Measurements from ENCODE around the gene ZNF722. TPM values are rescaled to one million over a fixed set of nuclear protein-coding genes. Genes with fewer than 3 reads are reported as not detected.

The ZNF722 gene
- polyA plus RNA-seq (not detected in 3 replicates), polyA minus RNA-seq (not detected in 3 replicates)
- polyA plus RNA-seq (2011; ENCODE audit: low read depth), result not detected
- polyA plus RNA-seq (2011; cell fraction: cytosol; rRNA removed), result not detected in 2 replicates
- not detected in 2 replicates for polyA plus RNA-seq (2011; cell fraction: nucleus; rRNA removed)
- polyA plus RNA-seq (2012; ENCODE audit: low replicate concordance), result not detected in 2 replicates
- polyA minus RNA-seq (2011; cell fraction: cytosol; rRNA and poly(A)+ RNA removed), result not detected
- polyA minus RNA-seq (2011; cell fraction: nucleus; rRNA and poly(A)+ RNA removed), result not detected in 2 replicates

- no peaks in the 10 kb centered on the region for H3K36me3 ChIP-seq (ENCODE audit: control insufficient read depth in 2 of 2, extremely low read depth in 1 of 2, insufficient read depth in 2 of 2, low read length in 2 of 2)
- DNase-seq (ENCODE audit: low read depth, low spot score), result no peak
- no peaks in the 10 kb centered on the region for H3K9me1 ChIP-seq (ENCODE audit: control insufficient read depth, extremely low read depth, insufficient read depth, low read length)
- H3K4me3 ChIP-seq (ENCODE audit: control insufficient read depth in 2 of 3, extremely low read depth in 1 of 3, insufficient read depth in 2 of 3, low read depth in 1 of 3, low read length in 3 of 3), result no peak within 1 kb of the TSS
- FAIRE-seq, result no peak
- dilution Hi-C loops (cut with MboI; ENCODE audit: extremely low pct_ligation_motif_present, low sequenced_read_pairs), result no loop called here
- no peaks in the 10 kb centered on the region for H3K27me3 ChIP-seq (ENCODE audit: control insufficient read depth, extremely low read depth, insufficient read depth, low read length)
- H3K4me1 ChIP-seq (ENCODE audit: control insufficient read depth, extremely low read depth, insufficient read depth, low read length), result no peaks in the 10 kb centered on the region
- no peak within 1 kb of the TSS for H3K4me2 ChIP-seq (ENCODE audit: control insufficient read depth, extremely low read depth, insufficient read depth, low read depth, low read length)
- H3K79me2 ChIP-seq (ENCODE audit: control insufficient read depth, insufficient read depth, low read length), result no peaks in the 10 kb centered on the region
- H2AFZ ChIP-seq (ENCODE audit: control insufficient read depth, low read length), result no peak within 1 kb of the TSS
- no peak within 1 kb of the TSS for H3K27ac ChIP-seq (ENCODE audit: control insufficient read depth, insufficient read depth, low read length)
- TF ChIP-seq, protein P1, sequence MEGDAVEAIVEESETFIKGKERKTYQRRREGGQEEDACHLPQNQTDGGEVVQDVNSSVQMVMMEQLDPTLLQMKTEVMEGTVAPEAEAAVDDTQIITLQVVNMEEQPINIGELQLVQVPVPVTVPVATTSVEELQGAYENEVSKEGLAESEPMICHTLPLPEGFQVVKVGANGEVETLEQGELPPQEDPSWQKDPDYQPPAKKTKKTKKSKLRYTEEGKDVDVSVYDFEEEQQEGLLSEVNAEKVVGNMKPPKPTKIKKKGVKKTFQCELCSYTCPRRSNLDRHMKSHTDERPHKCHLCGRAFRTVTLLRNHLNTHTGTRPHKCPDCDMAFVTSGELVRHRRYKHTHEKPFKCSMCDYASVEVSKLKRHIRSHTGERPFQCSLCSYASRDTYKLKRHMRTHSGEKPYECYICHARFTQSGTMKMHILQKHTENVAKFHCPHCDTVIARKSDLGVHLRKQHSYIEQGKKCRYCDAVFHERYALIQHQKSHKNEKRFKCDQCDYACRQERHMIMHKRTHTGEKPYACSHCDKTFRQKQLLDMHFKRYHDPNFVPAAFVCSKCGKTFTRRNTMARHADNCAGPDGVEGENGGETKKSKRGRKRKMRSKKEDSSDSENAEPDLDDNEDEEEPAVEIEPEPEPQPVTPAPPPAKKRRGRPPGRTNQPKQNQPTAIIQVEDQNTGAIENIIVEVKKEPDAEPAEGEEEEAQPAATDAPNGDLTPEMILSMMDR (optimal IDR thresholded peaks at IDR 0.05 in 1 of 3, IDR thresholded peaks at IDR 0.05 in 1 of 3, conservative IDR thresholded peaks at IDR 0.05 in 1 of 3; ENCODE audit: extremely low read depth in 1 of 3, insufficient read depth in 2 of 3, low read length in 3 of 3), result no peak
- no peak for TF ChIP-seq EZH2 (IDR thresholded peaks at IDR 0.05; ENCODE audit: low read length)
- no peak within 1 kb of the TSS for H3K9ac ChIP-seq (ENCODE audit: control insufficient read depth, extremely low read depth, insufficient read depth, low read length)
- no peaks in the 10 kb centered on the region for H3K9me3 ChIP-seq (ENCODE audit: control insufficient read depth, low read depth, low read length)
- H4K20me1 ChIP-seq (ENCODE audit: control insufficient read depth, extremely low read depth, insufficient read depth, low read length), result no peaks in the 10 kb centered on the region
Observed at GRCh38 chr7:63998549-63998948, at the start of gene ZNF722. Gene ZNF722, plus strand, starts transcription at chr7:63998849. Its CDS starts 113 bp downstream, at chr7:63998962.

- no peak overlapping the region for H3K4me2 ChIP-seq (ENCODE audit: control insufficient read depth, extremely low read depth, insufficient read depth, low read depth, low read length)
- H3K4me3 ChIP-seq (ENCODE audit: control insufficient read depth in 2 of 3, extremely low read depth in 1 of 3, insufficient read depth in 2 of 3, low read depth in 1 of 3, low read length in 3 of 3), result no peak overlapping the region
- no peaks in the 10 kb centered on the region for H3K9me1 ChIP-seq (ENCODE audit: control insufficient read depth, extremely low read depth, insufficient read depth, low read length)
- no peaks in the 10 kb centered on the region for H3K27me3 ChIP-seq (ENCODE audit: control insufficient read depth, extremely low read depth, insufficient read depth, low read length)
- no peak overlapping the region for H3K27ac ChIP-seq (ENCODE audit: control insufficient read depth, insufficient read depth, low read length)
- no peaks in the 10 kb centered on the region for H4K20me1 ChIP-seq (ENCODE audit: control insufficient read depth, extremely low read depth, insufficient read depth, low read length)
- no peak overlapping the region for H3K9ac ChIP-seq (ENCODE audit: control insufficient read depth, extremely low read depth, insufficient read depth, low read length)
- H2AFZ ChIP-seq (ENCODE audit: control insufficient read depth, low read length), result no peak overlapping the region
- FAIRE-seq (no peak), DNase-seq (ENCODE audit: low read depth, low spot score) (no peak)
- dilution Hi-C loops (cut with MboI; ENCODE audit: extremely low pct_ligation_motif_present, low sequenced_read_pairs), result no loop called here
- H3K79me2 ChIP-seq (ENCODE audit: control insufficient read depth, insufficient read depth, low read length), result no peaks in the 10 kb centered on the region
- TF ChIP-seq EZH2 (IDR thresholded peaks at IDR 0.05; ENCODE audit: low read length), result no peak
- TF ChIP-seq, protein P1 (optimal IDR thresholded peaks at IDR 0.05 in 1 of 3, IDR thresholded peaks at IDR 0.05 in 1 of 3, conservative IDR thresholded peaks at IDR 0.05 in 1 of 3; ENCODE audit: extremely low read depth in 1 of 3, insufficient read depth in 2 of 3, low read length in 3 of 3), result no peak
- H3K4me1 ChIP-seq (ENCODE audit: control insufficient read depth, extremely low read depth, insufficient read depth, low read length), result no peaks in the 10 kb centered on the region
- H3K9me3 ChIP-seq (ENCODE audit: control insufficient read depth, low read depth, low read length), result peaks cover 5% of the 10 kb centered on the region
- no peaks in the 10 kb centered on the region for H3K36me3 ChIP-seq (ENCODE audit: control insufficient read depth in 2 of 2, extremely low read depth in 1 of 2, insufficient read depth in 2 of 2, low read length in 2 of 2)
Observed at GRCh38 chr7:63953181-63953580, 45.5 kb upstream of the ZNF722 start.
